Thyroid gland (tissue), 4 donors: ENCODE data around the gene TSPAN6. TPM values are rescaled to one million over a fixed set of nuclear protein-coding genes. Genes with fewer than 3 reads are reported as not detected.
A peak's percentile ranks its signal among the peaks of the same experiment; 100 is the strongest.

Source experiments
- DNase-seq, 2 donors: peaks; one replicate each; pipeline ENCODE4 v3.0.0-alpha.2; 2019
- H3K27ac ChIP-seq, 3 donors: fragments of 200-600 bp; sonication (generic); 1 replicate in 2 of 3; 2 replicates in 1 of 3; pipeline ENCODE4 v1.5.1; 2016 to 2019; ENCODE audit warnings: mild to moderate bottlenecking in 1 of 3, moderate library complexity in 1 of 3
- H3K27me3 ChIP-seq: fragments of 200-600 bp; sonication (generic); one replicate; pipeline ENCODE4 v1.5.1; 2019
- H3K36me3 ChIP-seq, 2 donors: fragments of 200-600 bp; sonication (generic); one replicate each; pipeline ENCODE4 v1.5.1; 2016 to 2019
- H3K4me1 ChIP-seq, 2 donors: fragments of 200-600 bp; sonication (generic); one replicate each; pipeline ENCODE4 v1.5.1; 2017 to 2019
- H3K4me3 ChIP-seq, 3 donors: fragments of 200-600 bp; sonication (generic); replicated peaks in 1 of 3; 1 replicate in 2 of 3; 2 replicates in 1 of 3; pipeline ENCODE4 v1.5.1; 2016; ENCODE audit warnings: mild to moderate bottlenecking in 1 of 3
- H3K9me3 ChIP-seq: fragments of 200-600 bp; sonication (generic); one replicate; pipeline ENCODE4 v1.5.1; 2017
- POLR2A ChIP-seq, 2 donors: fragments of 450-650 bp; IDR thresholded peaks; one replicate each; pipeline ENCODE4 v1.6.1; 2017; ENCODE audit warnings: antibody characterized with exemption in 2 of 2, mild to moderate bottlenecking in 2 of 2, moderate library complexity in 1 of 2
- WGBS, 2 donors: methylation state at CpG; one replicate each; pipeline ENCODE4 v1.1.5; 2017; 5-methylcytosine and 5-hydroxymethylcytosine counted together
- intact Hi-C: fragments of 100-400 bp; cut with DNase I; formaldehyde crosslinking; loops from one replicate; pipeline ENCODE4 v1.15.1; 2023
- total RNA-seq, 4 donors: library from RNA; depleted of rRNA; stranded (reverse); fragments of >200 nt; gene quantifications; one replicate each; pipeline ENCODE4 v1.2.3, GENCODE V29; 2016
- TF ChIP-seq, protein P1 (sequence below), 6 experiments: fragments of 200-600 bp in 3 of 6; fragments of 450-650 bp in 3 of 6; sonication (generic) in 3 of 6; IDR thresholded peaks; one replicate each; pipeline ENCODE4 v1.5.1; 2016 to 2019; ENCODE audit warnings: antibody characterized with exemption in 6 of 6, mild to moderate bottlenecking in 2 of 6, inconsistent platforms in 1 of 6, moderate library complexity in 1 of 6

Gene TSPAN6
- total RNA-seq, 4 donors from 2014 or later: 33.5 to 45.9 (median 35.2) TPM

DNA sequence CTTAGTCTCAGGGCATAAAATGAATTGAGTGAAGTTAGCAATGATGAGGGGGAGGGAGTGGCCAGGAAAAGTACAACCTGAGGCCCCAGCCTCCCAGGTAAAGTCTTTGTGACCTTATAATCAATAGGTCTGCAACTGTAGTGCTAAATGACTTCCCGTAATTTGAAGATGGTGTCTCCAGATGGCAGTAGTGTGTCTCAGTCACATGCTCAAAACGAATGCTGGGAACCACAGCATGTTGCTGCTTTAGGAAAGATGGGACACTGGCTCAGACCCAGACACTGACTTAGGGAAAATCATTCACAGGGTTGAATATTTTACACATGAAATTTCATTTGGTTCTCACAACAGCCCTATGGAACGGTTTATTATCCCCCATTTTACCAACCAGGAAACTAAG lies 17.7 kb upstream of the TSPAN6 start:
- no peaks in the 10 kb centered on the region for H3K9me3 ChIP-seq
- H3K27ac ChIP-seq: no peak overlapping the region
- no peak for TF ChIP-seq POLR2A (IDR thresholded peaks at IDR 0.05)
- TF ChIP-seq, protein P1, sequence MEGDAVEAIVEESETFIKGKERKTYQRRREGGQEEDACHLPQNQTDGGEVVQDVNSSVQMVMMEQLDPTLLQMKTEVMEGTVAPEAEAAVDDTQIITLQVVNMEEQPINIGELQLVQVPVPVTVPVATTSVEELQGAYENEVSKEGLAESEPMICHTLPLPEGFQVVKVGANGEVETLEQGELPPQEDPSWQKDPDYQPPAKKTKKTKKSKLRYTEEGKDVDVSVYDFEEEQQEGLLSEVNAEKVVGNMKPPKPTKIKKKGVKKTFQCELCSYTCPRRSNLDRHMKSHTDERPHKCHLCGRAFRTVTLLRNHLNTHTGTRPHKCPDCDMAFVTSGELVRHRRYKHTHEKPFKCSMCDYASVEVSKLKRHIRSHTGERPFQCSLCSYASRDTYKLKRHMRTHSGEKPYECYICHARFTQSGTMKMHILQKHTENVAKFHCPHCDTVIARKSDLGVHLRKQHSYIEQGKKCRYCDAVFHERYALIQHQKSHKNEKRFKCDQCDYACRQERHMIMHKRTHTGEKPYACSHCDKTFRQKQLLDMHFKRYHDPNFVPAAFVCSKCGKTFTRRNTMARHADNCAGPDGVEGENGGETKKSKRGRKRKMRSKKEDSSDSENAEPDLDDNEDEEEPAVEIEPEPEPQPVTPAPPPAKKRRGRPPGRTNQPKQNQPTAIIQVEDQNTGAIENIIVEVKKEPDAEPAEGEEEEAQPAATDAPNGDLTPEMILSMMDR (IDR thresholded peaks at IDR 0.05): no peak
- no peaks in the 10 kb centered on the region for H3K4me1 ChIP-seq
- no peak for DNase-seq
- H3K36me3 ChIP-seq: no peaks in the 10 kb centered on the region
- H3K4me3 ChIP-seq: no peak overlapping the region
- H3K27me3 ChIP-seq: no peaks in the 10 kb centered on the region
- intact Hi-C loops: no loop called here
- 23 to 39% methylated on average over 3 of the region's 3 CpGs for WGBS, 2 donors

DNA sequence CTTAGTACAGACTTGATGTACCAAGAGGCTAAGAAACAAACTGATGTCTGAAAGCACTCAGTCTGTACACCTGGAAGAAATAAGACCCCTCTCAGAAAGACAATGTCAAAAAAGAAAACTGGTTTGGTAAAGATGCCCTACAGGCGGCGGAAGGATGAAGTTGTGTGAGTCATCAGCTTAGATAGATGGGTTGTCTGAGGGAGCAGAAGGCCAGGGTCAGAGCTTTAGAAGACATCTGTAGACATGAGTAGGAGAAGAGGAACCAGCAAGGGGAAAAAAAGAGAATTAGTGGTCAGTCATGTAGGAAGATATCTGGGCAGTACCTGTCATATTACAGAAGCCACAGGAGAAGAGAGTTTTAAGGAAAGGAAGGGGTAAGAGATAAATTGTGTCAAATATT lies 15.7 kb upstream of the TSPAN6 start:
- intact Hi-C loops: no loop called here
- DNase-seq: no peak
- Histone ChIP-seq H3K4me1 (no peaks in the 10 kb centered on the region), H3K36me3 (no peaks in the 10 kb centered on the region), H3K4me3 (no peak overlapping the region), H3K27me3 (no peaks in the 10 kb centered on the region), H3K27ac (no peak overlapping the region), H3K9me3 (no peaks in the 10 kb centered on the region)
- TF ChIP-seq POLR2A (IDR thresholded peaks at IDR 0.05): no peak
- TF ChIP-seq, protein P1 (IDR thresholded peaks at IDR 0.05): no peak
- WGBS, 2 donors: 89 to 93% methylated on average over 2 of the region's 2 CpGs

DNA sequence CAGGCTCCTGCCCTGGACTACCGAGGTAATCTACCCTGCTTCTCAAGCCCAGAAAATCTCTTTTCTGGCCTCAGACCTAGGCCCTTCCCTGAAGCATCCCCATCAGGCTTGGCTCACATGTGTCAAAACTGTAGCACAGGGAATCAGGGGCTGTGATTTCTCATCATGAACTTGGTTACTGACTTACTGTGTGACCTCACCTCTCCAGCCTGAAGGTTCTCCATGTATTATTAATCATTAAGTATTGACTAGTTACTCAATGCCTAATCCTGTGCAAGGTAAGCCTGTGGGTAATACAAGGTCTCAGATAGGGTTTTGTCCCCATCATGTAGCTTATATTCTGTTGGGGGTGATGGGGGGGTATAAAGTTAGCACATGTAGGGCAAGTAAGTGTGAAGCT lies 14.2 kb upstream of the TSPAN6 start:
- Histone ChIP-seq H3K9me3 (no peaks in the 10 kb centered on the region), H3K36me3 (no peaks in the 10 kb centered on the region), H3K27ac (peak overlapping the region in 2 of 3 donors; percentile 38 to 46), H3K27me3 (no peaks in the 10 kb centered on the region), H3K4me3 (no peak overlapping the region), H3K4me1 (no peaks in the 10 kb centered on the region)
- intact Hi-C loops: no loop called here
- TF ChIP-seq, protein P1 (IDR thresholded peaks at IDR 0.05): no peak
- TF ChIP-seq POLR2A (IDR thresholded peaks at IDR 0.05): no peak
- 100% methylated on average over 1 of the region's 1 CpG for WGBS, 2 donors
- DNase-seq: no peak

DNA sequence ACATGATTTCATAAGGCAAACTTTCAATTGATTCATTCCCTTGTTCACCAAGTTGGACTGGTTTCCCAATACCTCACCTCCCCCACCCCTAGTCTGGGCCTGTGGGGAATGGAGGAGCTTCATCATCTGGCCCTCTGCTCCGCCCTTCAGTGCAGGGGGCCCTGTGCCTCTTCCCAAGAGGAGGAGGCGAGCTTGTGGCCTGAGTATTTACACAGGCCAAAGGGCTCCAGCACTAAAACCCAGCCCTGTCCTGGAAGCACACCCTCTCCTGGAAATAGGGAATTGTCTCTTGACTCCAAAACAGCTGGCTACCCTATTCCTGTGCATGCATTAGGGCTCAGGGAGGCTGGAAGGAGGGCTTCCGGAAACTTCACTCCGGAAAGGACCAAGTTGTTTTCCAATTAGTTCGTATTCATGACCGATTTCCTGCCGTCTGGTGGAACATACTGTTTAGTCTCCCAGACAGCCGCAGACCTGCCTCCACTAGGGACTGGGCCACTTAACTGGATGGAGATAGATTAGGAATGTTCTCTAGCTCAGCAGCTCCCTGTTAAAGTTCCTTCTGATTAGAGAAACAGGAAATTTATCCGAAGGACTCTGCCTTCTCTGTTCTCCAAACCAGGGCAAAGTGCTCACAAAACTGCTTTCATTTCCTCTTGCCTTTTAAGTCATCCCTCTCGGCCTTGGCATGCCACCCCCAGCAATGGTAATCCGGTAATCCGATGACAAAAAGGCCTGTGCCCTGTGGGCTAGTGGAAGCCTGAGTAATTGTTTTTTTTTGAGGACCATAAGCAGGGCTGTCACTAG lies 13.1 kb upstream of the TSPAN6 start:
- Histone ChIP-seq H3K4me3 (no peak overlapping the region), H3K36me3 (no peaks in the 10 kb centered on the region), H3K9me3 (no peaks in the 10 kb centered on the region), H3K4me1 (no peaks in the 10 kb centered on the region), H3K27ac (peak overlapping the region; percentile 15 to 46 (median 38)), H3K27me3 (no peaks in the 10 kb centered on the region)
- TF ChIP-seq, protein P1 (IDR thresholded peaks at IDR 0.05): no peak
- no peak for TF ChIP-seq POLR2A (IDR thresholded peaks at IDR 0.05)
- peak; percentile 2 to 13 for DNase-seq
- intact Hi-C loops: no loop called here
- 50 to 52% methylated on average over 2 to 11 of the region's 12 CpGs for WGBS, 2 donors
